Prostate gland (tissue), 2 donors: ENCODE results near the gene ZXDC. TPM values are rescaled to one million over a fixed set of nuclear protein-coding genes. Genes with fewer than 3 reads are reported as not detected.

ENCODE experiments used
- DNase-seq: peaks from one replicate; pipeline ENCODE4 v3.0.0-alpha.2; 2019; ENCODE audit warnings: low spot score
- H3K27ac ChIP-seq, 2 donors: fragments of 200-600 bp; sonication (generic); 2 replicates each; pipeline ENCODE4 v1.5.1; 2017 to 2019
- H3K27me3 ChIP-seq: fragments of 200-600 bp; sonication (generic); replicated peaks from 2 replicates; pipeline ENCODE4 v1.5.1; 2019; ENCODE audit not compliant: insufficient read depth
- H3K36me3 ChIP-seq, 2 donors: fragments of 200-600 bp; sonication (generic); 1 replicate in 1 of 2; 2 replicates in 1 of 2; pipeline versions ENCODE4 v1.5.1 to v1.8.1; 2017 to 2019
- H3K4me1 ChIP-seq: fragments of 200-600 bp; sonication (generic); replicated peaks from 2 replicates; pipeline ENCODE4 v1.5.1; 2019
- H3K4me3 ChIP-seq, 2 donors: fragments of 200-600 bp; sonication (generic); 2 replicates each; pipeline ENCODE4 v1.5.1; 2017 to 2019
- H3K9me3 ChIP-seq: fragments of 200-600 bp; sonication (generic); 2 replicates; pipeline ENCODE4 v1.5.1; 2017
- CTCF ChIP-seq, 4 experiments: fragments of 200-600 bp in 2 of 4; fragments of 450-650 bp in 2 of 4; sonication (generic) in 2 of 4; IDR thresholded peaks; 1 replicate in 3 of 4; 2 replicates in 1 of 4; pipeline ENCODE4 v1.5.1; 2016 to 2019; ENCODE audit warnings: antibody characterized with exemption in 4 of 4, mild to moderate bottlenecking in 2 of 4, moderate library complexity in 2 of 4
- POLR2A ChIP-seq: fragments of 450-650 bp; IDR thresholded peaks from one replicate; pipeline ENCODE4 v1.6.1; 2016; ENCODE audit warnings: antibody characterized with exemption, mild to moderate bottlenecking
- POLR2AphosphoS5 ChIP-seq: sonication (generic); formaldehyde crosslinking; IDR thresholded peaks from one replicate; pipeline ENCODE4 v1.6.1; 2017; ENCODE audit warnings: antibody characterized with exemption
- WGBS: methylation state at CpG from one replicate; pipeline ENCODE4 v1.1.5; 2018; 5-methylcytosine and 5-hydroxymethylcytosine counted together
- intact Hi-C: fragments of 100-400 bp; cut with DNase I; formaldehyde crosslinking; loops from one replicate; pipeline ENCODE4 v1.14.2; 2022
- total RNA-seq, 2 donors: library from RNA; depleted of rRNA; stranded (reverse); fragments of >200 nt; gene quantifications; one replicate each; pipeline ENCODE4 v1.1.0, GENCODE V29; 2016

ZXDC gene
- total RNA-seq, 2 donors from 2014 or later: 47.7 to 87.0 TPM

GRCh38 chr3:126417515-126417914 is 58.2 kb downstream of the ZXDC start:
- peaks cover 14% of the 10 kb centered on the region for H3K27me3 ChIP-seq
- WGBS: 72% methylated on average over 5 of the region's 5 CpGs
- H3K36me3 ChIP-seq: no peaks in the 10 kb centered on the region
- H3K4me3 ChIP-seq: no peak overlapping the region
- intact Hi-C loops: no loop called here
- no peak overlapping the region for H3K27ac ChIP-seq
- TF ChIP-seq POLR2A: no peak
- no peak for TF ChIP-seq POLR2AphosphoS5
- TF ChIP-seq CTCF (IDR thresholded peaks at IDR 0.05): no peak
- H3K4me1 ChIP-seq: no peaks in the 10 kb centered on the region
- DNase-seq: no peak
- no peaks in the 10 kb centered on the region for H3K9me3 ChIP-seq

GRCh38 chr3:126416943-126417342 is 58.7 kb downstream of the ZXDC start:
- Histone ChIP-seq H3K9me3 (no peaks in the 10 kb centered on the region), H3K36me3 (no peaks in the 10 kb centered on the region), H3K27ac (no peak overlapping the region), H3K27me3 (peaks cover 14% of the 10 kb centered on the region), H3K4me1 (no peaks in the 10 kb centered on the region), H3K4me3 (no peak overlapping the region)
- intact Hi-C loops: no loop called here
- no peak for DNase-seq
- 83% methylated on average over 7 of the region's 7 CpGs for WGBS
- no peak for TF ChIP-seq CTCF (IDR thresholded peaks at IDR 0.05)
- TF ChIP-seq POLR2A: no peak
- no peak for TF ChIP-seq POLR2AphosphoS5

- Histone ChIP-seq H3K36me3 (no peaks in the 10 kb centered on the region), H3K9me3 (no peaks in the 10 kb centered on the region), H3K4me1 (no peaks in the 10 kb centered on the region), H3K27me3 (peaks cover 14% of the 10 kb centered on the region), H3K27ac (no peak overlapping the region), H3K4me3 (no peak overlapping the region)
- intact Hi-C loops: no loop called here
- TF ChIP-seq POLR2AphosphoS5: no peak
- no peak for TF ChIP-seq POLR2A
- TF ChIP-seq CTCF (IDR thresholded peaks at IDR 0.05): no peak
- no peak for DNase-seq
- 41% methylated on average over 61 of the region's 61 CpGs for WGBS
These were observed 59.8 kb downstream of the ZXDC start for GRCh38 chr3:126415661-126416591.

GRCh38 chr3:126414961-126415660 is 60.6 kb downstream of the ZXDC start:
- intact Hi-C loops: no loop called here
- no peak for DNase-seq
- 91% methylated on average over 12 of the region's 12 CpGs for WGBS
- no peak overlapping the region for H3K27ac ChIP-seq
- no peaks in the 10 kb centered on the region for H3K36me3 ChIP-seq
- H3K27me3 ChIP-seq: peaks cover 14% of the 10 kb centered on the region
- no peaks in the 10 kb centered on the region for H3K9me3 ChIP-seq
- no peaks in the 10 kb centered on the region for H3K4me1 ChIP-seq
- H3K4me3 ChIP-seq: no peak overlapping the region
- TF ChIP-seq POLR2AphosphoS5 (no peak), POLR2A (no peak), CTCF (IDR thresholded peaks at IDR 0.05) (no peak)
